PC-9 (cell line): ENCODE results near the gene SOX5. TPM values are rescaled to one million over a fixed set of nuclear protein-coding genes. Genes with fewer than 3 reads are reported as not detected.

ENCODE experiments used
- BruUV-seq: library from RNA; stranded (reverse); fragments of 400-500 nt; replicated peaks from 2 replicates; lab custom pipeline; 2021; lab: Mats Ljungman, UMichigan
- CTCF ChIA-PET: fragments of 300-600 bp; sonication (Branson Sonifier 250); formaldehyde crosslinking; loops from one replicate; lab custom pipeline; 2022; ENCODE audit warnings: antibody characterized with exemption; lab: Charles Lee
- POLR2A ChIA-PET: fragments of 300-600 bp; sonication (Branson Sonifier 250); formaldehyde crosslinking; loops from one replicate; lab custom pipeline; 2022; ENCODE audit warnings: antibody characterized with exemption; ENCODE audit not compliant: unreplicated experiment; lab: Charles Lee
- DNase-seq, 2 experiments: peaks; one replicate each; pipeline versions ENCODE4 v3.0.0 to v3.0.0-alpha.2; 2015 to 2022; ENCODE audit warnings: mixed read lengths in 1 of 2
- H2AFZ ChIP-seq: fragments of 200-600 bp; sonication (generic); 2 replicates; pipeline ENCODE4 v1.8.1; 2017; ENCODE audit warnings: antibody characterized with exemption
- H3F3A ChIP-seq: fragments of 200-600 bp; sonication (generic); 2 replicates; pipeline ENCODE4 v1.8.1; 2017; ENCODE audit warnings: antibody characterized with exemption, mild to moderate bottlenecking, low read depth; ENCODE audit not compliant: insufficient read depth
- H3K27ac ChIP-seq: fragments of 200-600 bp; sonication (generic); 2 replicates; pipeline ENCODE4 v1.6.1; 2016; ENCODE audit warnings: mixed run types
- H3K27me3 ChIP-seq: fragments of 200-600 bp; sonication (generic); 2 replicates; pipeline ENCODE4 v1.6.1; 2016; ENCODE audit warnings: low read depth, mixed run types; ENCODE audit not compliant: insufficient read depth
- H3K36me3 ChIP-seq: fragments of 200-600 bp; sonication (generic); 2 replicates; pipeline ENCODE4 v1.6.1; 2016; ENCODE audit warnings: low read depth, mixed run types
- H3K4me1 ChIP-seq: fragments of 200-600 bp; sonication (generic); replicated peaks from 2 replicates; pipeline ENCODE4 v1.6.1; 2016; ENCODE audit warnings: mixed run types; ENCODE audit not compliant: insufficient read depth
- H3K4me2 ChIP-seq: fragments of 200-600 bp; sonication (generic); 2 replicates; pipeline ENCODE4 v1.6.1; 2017; ENCODE audit warnings: mixed run types
- H3K4me3 ChIP-seq: fragments of 200-600 bp; sonication (generic); 2 replicates; pipeline ENCODE4 v1.6.1; 2016; ENCODE audit warnings: mixed run types
- H3K79me2 ChIP-seq: fragments of 200-600 bp; sonication (generic); 2 replicates; pipeline ENCODE4 v1.6.1; 2017; ENCODE audit warnings: low read depth, mixed run types
- H3K9me2 ChIP-seq: fragments of 200-600 bp; sonication (generic); 2 replicates; pipeline ENCODE4 v1.8.1; 2017; ENCODE audit warnings: mild to moderate bottlenecking; ENCODE audit not compliant: insufficient read depth
- H3K9me3 ChIP-seq: fragments of 200-600 bp; sonication (generic); 2 replicates; pipeline ENCODE4 v1.8.1; 2016; ENCODE audit warnings: low read depth; ENCODE audit not compliant: insufficient read depth
- H4K20me1 ChIP-seq: fragments of 200-600 bp; sonication (generic); 2 replicates; pipeline ENCODE4 v1.8.1; 2017; ENCODE audit not compliant: insufficient read depth
- CTCF ChIP-seq: fragments of 200-600 bp; sonication (generic); conservative IDR thresholded peaks from 2 replicates; pipeline ENCODE4 v1.6.1; 2017; ENCODE audit warnings: mixed run types, antibody characterized with exemption, mild to moderate bottlenecking, moderate library complexity
- EZH2 ChIP-seq: fragments of 200-600 bp; sonication (generic); IDR thresholded peaks from 2 replicates; pipeline ENCODE4 v1.8.0; 2017; ENCODE audit warnings: antibody characterized with exemption, low read depth
- intact Hi-C: fragments of 100-400 bp; cut with micrococcal nuclease; formaldehyde crosslinking; loops from one replicate; pipeline ENCODE4 v1.10.0; 2022; ENCODE audit not compliant: unreplicated experiment
- total RNA-seq: library from RNA; stranded (reverse); gene quantifications from 2 replicates; pipeline ENCODE4 v1.2.3, GENCODE V29; 2021

Gene SOX5
- total RNA-seq, 1 experiment from 2014 or later, result not detected

GRCh38 chr12:23628806-23629205 lies 320.7 kb downstream of the SOX5 start:
- no peak overlapping the region for H2AFZ ChIP-seq
- H3F3A ChIP-seq, result no peaks in the 10 kb centered on the region
- H3K4me2 ChIP-seq, result no peak overlapping the region
- TF ChIP-seq CTCF (no peak), EZH2 (no peak)
- peaks cover 14% of the 10 kb centered on the region for H3K27me3 ChIP-seq
- H3K79me2 ChIP-seq, result no peaks in the 10 kb centered on the region
- H3K4me3 ChIP-seq, result no peak overlapping the region
- H3K9me3 ChIP-seq, result no peaks in the 10 kb centered on the region; the same call in 1 of the 2 replicates
- no peaks in the 10 kb centered on the region for H4K20me1 ChIP-seq
- no peak overlapping the region for H3K27ac ChIP-seq
- H3K4me1 ChIP-seq, result no peaks in the 10 kb centered on the region
- no peak for DNase-seq
- intact Hi-C loops, result no loop called here
- H3K9me2 ChIP-seq, result no peaks in the 10 kb centered on the region; the same call in none of the 2 replicates
- no TSS peak for BruUV-seq
- CTCF ChIA-PET, result no interaction called here
- no peaks in the 10 kb centered on the region for H3K36me3 ChIP-seq
- POLR2A ChIA-PET, result no interaction called here

DNA sequence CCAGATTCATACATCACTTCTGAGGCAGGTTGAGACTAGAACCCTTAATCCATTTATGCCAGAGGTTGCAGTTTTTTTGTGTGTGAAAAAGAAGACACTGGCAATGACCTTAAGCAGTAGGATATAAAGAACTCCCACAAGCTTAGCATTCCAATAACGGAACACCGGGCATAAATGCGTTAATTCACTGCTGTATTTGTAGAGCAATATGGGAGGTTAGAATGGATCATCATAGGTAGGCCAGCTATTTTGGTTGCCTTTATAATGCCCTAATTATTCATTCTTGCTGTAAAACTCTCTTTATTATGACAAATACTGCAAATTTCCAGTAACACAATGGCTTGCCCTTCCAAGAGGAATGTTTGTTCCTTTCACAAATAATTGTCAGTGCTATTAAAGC lies 322.7 kb downstream of the SOX5 start:
- Histone ChIP-seq H3K27ac (no peak overlapping the region), H4K20me1 (no peaks in the 10 kb centered on the region), H3K4me1 (no peaks in the 10 kb centered on the region), H3K27me3 (peaks cover 14% of the 10 kb centered on the region), H2AFZ (no peak overlapping the region), H3K9me2 (no peaks in the 10 kb centered on the region; the same call in none of the 2 replicates), H3F3A (no peaks in the 10 kb centered on the region), H3K79me2 (no peaks in the 10 kb centered on the region), H3K4me3 (no peak overlapping the region), H3K4me2 (no peak overlapping the region), H3K36me3 (no peaks in the 10 kb centered on the region), H3K9me3 (no peaks in the 10 kb centered on the region; the same call in 1 of the 2 replicates)
- BruUV-seq, result no TSS peak
- POLR2A ChIA-PET, result no interaction called here
- TF ChIP-seq CTCF, result no peak
- no peak for TF ChIP-seq EZH2
- no peak for DNase-seq
- CTCF ChIA-PET, result no interaction called here
- intact Hi-C loops, result no loop called here

- TF ChIP-seq EZH2 (no peak), CTCF (no peak)
- CTCF ChIA-PET, result no interaction called here
- Histone ChIP-seq H3K4me2 (no peak overlapping the region), H3K4me1 (no peaks in the 10 kb centered on the region), H3K27me3 (peaks cover 9% of the 10 kb centered on the region; the same call in 1 of the 2 replicates), H3K9me2 (no peaks in the 10 kb centered on the region; the same call in none of the 2 replicates), H3K4me3 (no peak overlapping the region), H4K20me1 (no peaks in the 10 kb centered on the region), H3F3A (no peaks in the 10 kb centered on the region), H3K27ac (no peak overlapping the region), H2AFZ (no peak overlapping the region), H3K79me2 (no peaks in the 10 kb centered on the region), H3K36me3 (no peaks in the 10 kb centered on the region), H3K9me3 (no peaks in the 10 kb centered on the region; the same call in 1 of the 2 replicates)
- no TSS peak for BruUV-seq
- intact Hi-C loops, result no loop called here
- POLR2A ChIA-PET, result no interaction called here
- no peak for DNase-seq
Observed at GRCh38 chr12:23621900-23622299, 327.6 kb downstream of the SOX5 start.
